HG02642 (cell line): ENCODE data around the gene ZGLP1.

Experiments used
- ATAC-seq: cut with Tn5 transposase; IDR thresholded peaks from one replicate; pipeline ENCODE4 v1.9.1; 2021; ENCODE audit warnings: mild to moderate bottlenecking; ENCODE audit not compliant: unreplicated experiment, poor library complexity

Gene ZGLP1

GRCh38 chr19:10328558-10329429 is 19.2 kb upstream of the ZGLP1 start:
- no peak for ATAC-seq

- ATAC-seq, result no peak
Measured at GRCh38 chr19:10327793-10328192, 18.2 kb upstream of the ZGLP1 start.

GRCh38 chr19:10325732-10326131 is 16.1 kb upstream of the ZGLP1 start:
- no peak for ATAC-seq

GRCh38 chr19:10321874-10322835 is 12.5 kb upstream of the ZGLP1 start:
- ATAC-seq, result no peak

GRCh38 chr19:10321417-10321797 is 11.8 kb upstream of the ZGLP1 start:
- no peak for ATAC-seq

GRCh38 chr19:10320602-10321416 is 11.2 kb upstream of the ZGLP1 start:
- no peak for ATAC-seq

- ATAC-seq, result no peak
Measured at GRCh38 chr19:10318807-10319682, 9.4 kb upstream of the ZGLP1 start.

GRCh38 chr19:10317857-10318462 is 8.3 kb upstream of the ZGLP1 start:
- ATAC-seq, result no peak

- no peak for ATAC-seq
Measured at GRCh38 chr19:10317045-10317856, 7.6 kb upstream of the ZGLP1 start.

GRCh38 chr19:10316229-10317044 is 6.8 kb upstream of the ZGLP1 start:
- ATAC-seq, result no peak

GRCh38 chr19:10315335-10316214 is 6.0 kb upstream of the ZGLP1 start, which contains the start of gene FDX2:
TSS of gene FDX2 (minus strand) at chr19:10316015. CDS start at chr19:10315996, 19 bp downstream.
- no peak for ATAC-seq

GRCh38 chr19:10306327-10306726 is 3.3 kb downstream of the ZGLP1 start:
- ATAC-seq, result no peak

GRCh38 chr19:10305139-10305806 is 4.3 kb downstream of the ZGLP1 start:
- no peak for ATAC-seq

GRCh38 chr19:10299545-10300458 is 9.8 kb downstream of the ZGLP1 start:
- no peak for ATAC-seq
